Body of pancreas (tissue), 4 donors: ENCODE data around the gene GRM8.

ENCODE experiments used
- POLR2A ChIP-seq, 3 donors: fragments of 450-650 bp; IDR thresholded peaks; one replicate each; pipeline ENCODE4 v1.6.1; 2016; ENCODE audit warnings: antibody characterized with exemption in 3 of 3, mild to moderate bottlenecking in 2 of 3
- TF ChIP-seq, protein P1 (sequence below), 7 experiments: fragments of 450-650 bp in 4 of 7; fragments of 200-600 bp in 3 of 7; sonication (generic) in 3 of 7; IDR thresholded peaks; one replicate each; pipeline ENCODE4 v1.5.1; 2016 to 2019; ENCODE audit warnings: antibody characterized with exemption in 7 of 7

DNA sequence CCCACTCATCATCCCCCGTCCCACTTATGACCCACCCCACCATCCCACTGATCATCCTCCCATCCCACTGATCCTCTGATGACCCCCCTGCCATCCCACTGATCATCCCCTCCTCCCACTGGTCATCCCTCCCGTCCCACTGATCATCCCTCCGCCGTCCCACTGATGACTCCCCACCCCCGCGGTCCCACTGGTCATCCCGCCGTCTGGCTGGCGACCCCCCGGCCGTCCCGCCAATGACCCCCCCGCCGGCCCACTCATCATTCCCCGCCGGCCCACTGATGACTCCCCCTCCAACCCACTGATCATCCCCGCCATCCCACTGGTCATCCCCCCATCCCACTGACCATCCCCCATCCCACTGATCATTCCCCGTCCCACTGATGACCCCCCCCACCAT, 161.1 kb downstream of the GRM8 start:
- TF ChIP-seq, protein P1, sequence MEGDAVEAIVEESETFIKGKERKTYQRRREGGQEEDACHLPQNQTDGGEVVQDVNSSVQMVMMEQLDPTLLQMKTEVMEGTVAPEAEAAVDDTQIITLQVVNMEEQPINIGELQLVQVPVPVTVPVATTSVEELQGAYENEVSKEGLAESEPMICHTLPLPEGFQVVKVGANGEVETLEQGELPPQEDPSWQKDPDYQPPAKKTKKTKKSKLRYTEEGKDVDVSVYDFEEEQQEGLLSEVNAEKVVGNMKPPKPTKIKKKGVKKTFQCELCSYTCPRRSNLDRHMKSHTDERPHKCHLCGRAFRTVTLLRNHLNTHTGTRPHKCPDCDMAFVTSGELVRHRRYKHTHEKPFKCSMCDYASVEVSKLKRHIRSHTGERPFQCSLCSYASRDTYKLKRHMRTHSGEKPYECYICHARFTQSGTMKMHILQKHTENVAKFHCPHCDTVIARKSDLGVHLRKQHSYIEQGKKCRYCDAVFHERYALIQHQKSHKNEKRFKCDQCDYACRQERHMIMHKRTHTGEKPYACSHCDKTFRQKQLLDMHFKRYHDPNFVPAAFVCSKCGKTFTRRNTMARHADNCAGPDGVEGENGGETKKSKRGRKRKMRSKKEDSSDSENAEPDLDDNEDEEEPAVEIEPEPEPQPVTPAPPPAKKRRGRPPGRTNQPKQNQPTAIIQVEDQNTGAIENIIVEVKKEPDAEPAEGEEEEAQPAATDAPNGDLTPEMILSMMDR (IDR thresholded peaks at IDR 0.05): no peak
- no peak for TF ChIP-seq POLR2A (IDR thresholded peaks at IDR 0.05)
